Ovary (tissue), 3 donors: ENCODE measurements around the gene P2RY14.

Experiments
- CTCF ChIP-seq, 3 donors: fragments of 450-650 bp in 2 of 3; fragments of 200-600 bp in 1 of 3; IDR thresholded peaks; one replicate each; pipeline versions ENCODE4 v1.5.1 to v1.8.0; 2016 to 2022; ENCODE audit warnings: antibody characterized with exemption in 3 of 3, mild to moderate bottlenecking in 1 of 3
- EP300 ChIP-seq: sonication (generic); formaldehyde crosslinking; IDR thresholded peaks from one replicate; pipeline ENCODE4 v1.6.1; 2017; ENCODE audit warnings: antibody characterized with exemption
- POLR2A ChIP-seq: fragments of 450-650 bp; IDR thresholded peaks from one replicate; pipeline ENCODE4 v1.6.1; 2017; ENCODE audit warnings: antibody characterized with exemption, mild to moderate bottlenecking, moderate library complexity
- donor health status: DM: no; HTN: no; CAD: no.

GRCh38 chr3:151168269-151169094, 109.9 kb downstream of the P2RY14 start:
- TF ChIP-seq CTCF (IDR thresholded peaks at IDR 0.05) (peak in 2 of 3 donors; percentile 14 to 17), POLR2A (no peak), EP300 (no peak)
